Measurements from ENCODE around the gene GDF15.

Gene GDF15

GRCh38 chr19:18431351-18432197, 45.6 kb downstream of the GDF15 start:
- no peak for DNase-seq (ENCODE audit: low read depth)

GRCh38 chr19:18432275-18433014, 46.5 kb downstream of the GDF15 start:
- no peak for DNase-seq (ENCODE audit: low read depth)

GRCh38 chr19:18433015-18433691, 47.2 kb downstream of the GDF15 start:
- no peak for DNase-seq (ENCODE audit: low read depth)

DNA sequence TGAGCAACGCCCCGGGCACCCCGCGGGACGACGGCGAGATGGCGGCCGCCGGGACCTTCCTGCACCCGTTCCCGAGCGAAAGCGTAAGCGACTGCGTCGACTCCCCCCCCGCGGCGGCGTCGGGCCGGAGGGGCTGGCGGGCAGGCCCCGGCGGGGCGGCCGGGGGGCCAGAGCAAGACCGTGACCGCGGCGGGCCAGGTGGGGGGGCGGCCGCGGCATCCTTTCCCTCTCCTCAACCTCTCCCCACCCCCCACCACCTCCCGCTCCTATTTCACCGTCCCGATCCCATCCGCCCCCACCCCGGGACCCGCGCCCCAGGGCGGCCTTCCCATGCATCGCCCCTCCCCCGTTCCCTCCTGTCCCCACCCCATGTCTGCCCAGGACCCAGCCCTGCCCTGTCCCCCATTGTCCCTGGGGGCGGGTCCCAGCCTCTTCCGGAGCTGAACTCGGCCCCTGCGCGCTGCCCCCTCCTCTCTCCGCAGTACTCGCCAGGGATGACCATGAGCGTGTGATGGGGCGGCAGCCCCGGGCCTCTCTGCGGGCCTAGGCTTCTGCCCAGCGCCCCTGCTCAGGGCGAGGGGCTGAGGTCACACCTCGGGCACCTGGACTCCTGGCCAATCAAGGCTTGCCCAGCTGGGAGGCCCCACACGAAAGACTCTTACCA, 47.9 kb downstream of the GDF15 start:
- no peak for DNase-seq (ENCODE audit: low read depth)

DNA sequence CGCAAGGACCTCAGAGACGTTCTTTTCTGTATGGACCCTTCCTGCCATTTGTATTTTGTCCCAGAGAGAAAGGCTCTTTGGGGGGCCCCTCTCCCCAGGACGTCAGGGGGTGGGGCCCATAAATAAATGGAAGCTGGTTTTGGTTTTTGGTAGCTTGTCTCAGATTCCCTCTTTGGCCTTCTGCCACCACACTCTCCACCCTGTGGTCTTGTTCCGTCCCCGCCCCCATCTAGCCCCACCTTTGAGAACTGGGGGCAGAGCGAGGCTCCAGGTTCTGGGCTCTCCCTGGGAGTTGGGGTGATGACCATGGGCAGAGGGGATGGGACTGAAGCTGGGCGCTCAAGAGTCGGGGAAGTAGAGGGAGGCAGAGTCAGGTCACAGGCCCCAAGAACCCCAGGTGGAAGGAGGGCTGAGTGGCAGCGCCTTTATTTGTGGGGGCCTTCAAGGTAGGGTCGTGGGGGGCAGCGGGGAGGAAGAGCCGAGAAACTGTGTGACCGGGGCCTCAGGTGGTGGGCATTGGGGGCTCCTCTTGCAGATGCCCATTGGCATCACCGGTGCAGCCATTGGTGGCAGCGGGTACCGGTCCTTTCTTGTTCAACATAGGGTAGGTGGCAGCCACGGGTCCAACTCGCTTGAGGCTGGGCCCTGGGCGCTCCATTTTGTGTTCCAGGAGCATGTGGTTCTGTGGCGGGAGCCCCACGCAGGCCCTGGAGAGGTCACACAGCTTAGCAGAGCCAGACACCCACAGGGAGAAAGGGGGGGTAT, 48.6 kb downstream of the GDF15 start:
- DNase-seq (ENCODE audit: low read depth) = no peak

DNA sequence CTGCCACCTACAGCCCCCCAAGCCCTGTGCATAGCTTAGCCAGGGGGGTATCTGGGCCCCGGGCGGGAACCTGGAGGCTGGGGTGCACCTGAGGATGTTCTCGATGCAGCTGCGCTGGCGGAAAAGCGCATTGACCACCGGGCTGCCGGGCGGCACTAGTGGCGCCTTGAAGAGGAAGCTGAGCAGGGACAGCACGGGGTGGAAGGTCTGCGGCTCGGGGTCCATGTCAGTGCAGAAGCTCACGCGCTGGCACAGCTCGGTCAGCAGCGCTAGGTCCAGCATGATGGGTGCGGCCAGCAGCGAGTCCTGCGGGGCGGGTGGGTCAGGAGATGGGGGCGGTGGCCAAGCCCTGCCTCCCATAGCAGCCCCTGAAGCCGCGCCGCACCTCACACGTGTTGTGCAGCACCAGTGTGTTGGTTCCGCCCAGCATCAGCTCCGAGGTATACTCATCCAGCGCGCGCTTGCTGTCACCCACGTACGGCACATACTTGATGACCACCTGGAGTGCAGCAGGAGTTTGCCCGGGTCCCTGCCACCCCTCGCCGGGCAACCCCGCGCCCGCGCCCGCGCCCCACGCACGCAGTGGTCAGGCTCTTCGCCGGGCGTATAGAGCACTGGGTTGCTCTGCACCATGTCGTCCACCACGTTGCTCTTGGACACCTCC, 49.4 kb downstream of the GDF15 start:
- DNase-seq (ENCODE audit: low read depth) = no peak

GRCh38 chr19:18435842-18436670, 50.1 kb downstream of the GDF15 start:
- DNase-seq (ENCODE audit: low read depth) = no peak

GRCh38 chr19:18436671-18437490, 50.9 kb downstream of the GDF15 start:
- no peak for DNase-seq (ENCODE audit: low read depth)

DNA sequence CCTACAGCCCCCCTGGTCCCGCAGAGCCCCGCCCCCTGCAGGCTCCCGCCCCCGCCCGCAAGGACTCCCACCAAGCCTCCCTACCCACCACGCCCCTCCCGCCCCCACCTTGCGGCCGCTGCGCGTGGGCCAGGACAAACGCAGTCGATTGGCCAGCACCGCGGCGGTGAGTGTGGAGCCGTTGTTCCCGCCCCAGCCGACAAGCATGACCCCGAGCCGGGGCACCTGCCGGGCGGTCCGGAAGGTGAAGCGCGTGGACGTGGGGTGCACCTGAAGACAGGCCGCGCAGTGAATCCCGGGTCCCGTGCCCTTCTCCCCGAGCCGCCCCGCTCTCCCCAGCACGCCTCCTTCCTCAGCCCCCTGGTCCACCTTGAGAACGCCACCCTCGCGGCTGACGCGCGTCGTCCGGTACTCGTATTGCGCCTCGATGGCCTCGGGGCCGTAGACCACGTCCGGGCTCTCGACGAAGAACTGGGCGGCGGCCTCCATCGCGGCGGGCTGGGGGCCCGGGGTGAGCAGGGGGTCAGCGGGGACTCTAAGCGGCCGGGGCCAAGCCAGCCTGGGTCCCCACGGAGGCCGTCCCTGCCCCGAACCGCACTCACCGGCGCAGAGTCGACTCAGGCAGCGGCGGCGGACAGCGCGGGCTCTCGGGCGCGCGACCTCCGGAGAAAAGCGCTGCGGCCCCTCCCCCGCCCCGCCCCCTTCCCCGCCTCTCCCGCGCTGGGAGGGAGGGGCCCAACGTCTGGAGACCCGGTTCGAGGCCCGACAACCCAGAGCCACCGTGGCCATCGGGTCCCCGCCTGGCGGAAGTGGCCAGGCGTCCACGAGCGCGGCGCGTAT, 51.8 kb downstream of the GDF15 start, which contains the start of gene ISYNA1:
Gene ISYNA1 (minus strand): TSS at position 643 of the 840 bp plus-strand sequence. CDS start 154 bp downstream, at position 489.
- DNase-seq (ENCODE audit: low read depth) = no peak

GRCh38 chr19:18438331-18439024, 52.5 kb downstream of the GDF15 start:
- DNase-seq (ENCODE audit: low read depth) = no peak

All from CMK (cell line).